Skeletal muscle cell (primary cell): Measurements from ENCODE around the gene CLSTN2.
A peak's percentile ranks its signal among the peaks of the same experiment; 100 is the strongest.

Experiments
- DNase-seq: peaks from one replicate; pipeline ENCODE4 v3.0.0-alpha.2; 2010; ENCODE audit warnings: low read depth
- H3K4me3 ChIP-seq: 2 replicates; pipeline ENCODE4 v1.5.1; 2011; ENCODE audit warnings: low read depth, mild to moderate bottlenecking, control low read depth, low read length, moderate library complexity

The CLSTN2 gene

DNA sequence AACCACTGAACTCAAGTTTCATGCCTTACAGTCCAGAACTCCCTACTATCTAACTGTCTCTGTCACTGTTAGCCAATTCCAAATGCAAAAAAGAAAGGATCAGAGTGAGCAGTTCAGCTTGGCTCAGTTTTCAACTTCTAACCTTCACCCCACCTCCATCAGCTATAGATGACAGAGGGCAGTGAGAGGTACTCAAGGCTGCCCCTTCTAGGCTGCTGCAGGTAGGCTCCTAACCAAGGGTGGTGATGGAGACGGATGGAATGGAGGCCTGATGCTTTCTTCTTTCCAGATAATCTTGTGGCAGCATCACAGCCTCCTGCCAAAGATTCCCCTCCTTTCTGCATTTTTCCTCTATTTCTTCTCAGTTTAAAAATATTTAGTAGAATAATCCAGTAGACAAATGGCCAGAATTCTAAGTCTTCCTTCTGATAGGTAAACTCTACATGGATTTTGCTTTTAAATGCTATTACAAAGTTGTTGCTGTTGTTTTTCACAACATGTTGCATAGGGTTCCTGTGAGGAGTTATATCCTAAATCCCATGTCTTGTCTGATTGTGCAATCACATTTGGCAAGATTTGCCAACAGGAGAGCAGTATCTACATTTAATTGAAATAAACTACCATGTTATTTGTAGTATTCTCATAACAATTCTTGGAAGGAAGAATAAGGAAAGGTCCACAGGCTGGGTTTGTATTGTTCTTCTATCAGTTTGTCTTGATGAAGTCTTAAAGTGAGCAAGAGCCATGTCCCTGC is 441.3 kb downstream of the CLSTN2 start:
- DNase-seq = no peak
- H3K4me3 ChIP-seq = no peak overlapping the region

DNA sequence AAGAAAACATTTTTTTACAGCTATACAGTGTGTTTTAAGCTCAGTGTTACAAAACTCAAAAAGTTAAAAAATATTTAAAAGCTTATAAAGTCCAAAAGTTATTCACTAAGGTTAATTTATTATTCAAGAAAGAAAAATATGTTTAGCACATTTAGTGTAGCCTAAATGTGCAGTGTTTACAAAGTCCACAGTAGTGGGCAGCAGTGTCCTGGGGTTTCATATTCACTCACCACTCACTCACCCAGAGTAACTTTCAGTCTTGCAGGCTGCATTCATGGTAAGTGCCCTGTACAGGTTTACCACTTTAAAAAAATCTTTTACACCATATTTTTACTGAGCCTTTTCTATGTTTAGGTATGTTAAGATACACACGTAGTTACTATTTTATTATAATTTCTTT is 442.7 kb downstream of the CLSTN2 start:
- H3K4me3 ChIP-seq = no peak overlapping the region
- no peak for DNase-seq

DNA sequence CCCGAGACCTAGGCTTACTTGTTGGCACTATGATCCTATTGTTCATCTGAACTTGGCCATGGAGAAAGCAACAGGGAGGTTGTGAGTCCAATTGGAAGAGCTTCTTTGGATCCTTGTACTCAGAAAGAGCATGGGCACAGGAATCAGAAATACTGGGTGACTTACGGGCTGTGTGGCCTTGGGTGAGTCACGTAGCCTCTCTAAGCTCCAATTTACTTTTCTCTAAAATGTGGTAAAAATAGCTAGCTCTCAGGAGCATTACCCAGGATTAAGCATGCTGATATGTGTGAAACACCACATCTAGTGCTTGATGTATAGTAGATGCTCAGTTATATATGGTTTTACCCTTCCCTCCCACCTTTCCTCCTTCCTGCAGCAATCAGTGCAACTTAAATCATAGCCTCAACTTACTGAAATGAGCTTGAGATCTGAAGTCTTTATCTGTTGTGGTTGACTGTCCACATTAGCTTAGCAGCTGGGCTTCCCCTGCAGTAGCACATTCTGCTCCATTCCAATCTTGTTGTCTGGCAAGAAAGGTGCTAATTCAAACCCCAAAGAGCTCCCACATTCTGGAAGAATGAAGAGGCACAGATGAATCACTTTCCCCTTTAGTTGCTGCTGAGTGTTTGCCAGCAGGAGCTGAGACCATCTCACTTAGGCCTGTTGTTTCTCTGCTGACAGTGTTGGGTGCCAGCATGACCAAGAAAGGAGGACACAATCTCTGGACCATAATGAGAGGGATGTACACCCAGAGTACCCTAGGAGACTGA is 443.8 kb downstream of the CLSTN2 start:
- DNase-seq = no peak
- no peak overlapping the region for H3K4me3 ChIP-seq

DNA sequence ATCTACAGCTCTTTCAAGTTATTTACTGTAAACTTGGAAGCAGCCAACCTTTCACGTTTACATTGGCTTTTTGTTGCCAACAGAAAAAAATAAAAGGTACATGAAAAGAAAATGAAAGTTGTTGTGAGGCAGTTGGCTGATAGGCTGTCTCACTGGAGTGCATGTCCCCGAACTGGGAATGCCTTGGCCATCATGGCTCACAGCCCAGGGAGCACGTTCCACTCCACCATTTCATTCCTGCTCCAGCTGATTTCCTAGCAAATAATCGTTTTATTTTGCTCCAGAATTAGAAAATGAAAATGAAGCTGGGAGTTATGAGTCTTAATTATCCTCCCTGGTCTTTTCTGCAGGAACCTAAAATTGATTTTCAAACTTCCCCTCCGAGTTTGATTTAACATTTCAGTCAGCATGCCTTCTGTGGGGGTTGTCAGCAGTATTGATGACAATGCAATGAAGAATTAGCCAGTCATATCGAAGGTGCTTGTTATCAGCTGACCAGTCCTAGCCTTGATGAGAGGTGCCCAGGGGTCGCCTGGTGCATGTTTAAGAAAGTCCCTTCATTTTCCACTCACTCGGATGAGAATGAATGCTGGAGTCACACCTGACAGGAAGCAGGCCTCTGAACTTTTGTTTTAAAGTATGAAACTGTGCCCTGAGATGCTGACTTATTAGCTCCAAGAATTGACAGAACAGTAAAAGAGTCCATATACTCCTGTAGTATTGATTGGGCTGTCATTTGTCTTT is 449.2 kb downstream of the CLSTN2 start:
- DNase-seq = no peak
- H3K4me3 ChIP-seq = no peak overlapping the region

DNA sequence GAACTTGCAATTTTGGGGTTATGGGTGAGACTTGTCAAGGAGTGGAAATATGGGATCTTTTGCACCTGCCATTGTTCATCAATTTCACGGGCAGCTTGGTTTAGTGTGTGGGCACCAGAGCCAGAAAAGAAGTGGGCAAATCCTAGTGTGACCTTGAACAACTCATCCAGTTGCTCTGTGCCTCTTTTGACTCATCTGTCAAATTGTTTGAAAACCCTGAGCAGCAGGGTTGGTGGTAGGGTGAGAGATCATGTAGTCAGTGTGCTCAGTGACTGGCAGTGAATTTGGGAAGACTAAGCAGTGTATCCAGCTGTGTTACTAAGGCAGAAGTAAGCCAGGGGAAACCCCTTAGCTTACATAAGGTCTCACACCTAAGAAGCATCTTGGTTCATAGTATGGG is 449.9 kb downstream of the CLSTN2 start:
- H3K4me3 ChIP-seq = no peak overlapping the region
- DNase-seq = peak; percentile 36

DNA sequence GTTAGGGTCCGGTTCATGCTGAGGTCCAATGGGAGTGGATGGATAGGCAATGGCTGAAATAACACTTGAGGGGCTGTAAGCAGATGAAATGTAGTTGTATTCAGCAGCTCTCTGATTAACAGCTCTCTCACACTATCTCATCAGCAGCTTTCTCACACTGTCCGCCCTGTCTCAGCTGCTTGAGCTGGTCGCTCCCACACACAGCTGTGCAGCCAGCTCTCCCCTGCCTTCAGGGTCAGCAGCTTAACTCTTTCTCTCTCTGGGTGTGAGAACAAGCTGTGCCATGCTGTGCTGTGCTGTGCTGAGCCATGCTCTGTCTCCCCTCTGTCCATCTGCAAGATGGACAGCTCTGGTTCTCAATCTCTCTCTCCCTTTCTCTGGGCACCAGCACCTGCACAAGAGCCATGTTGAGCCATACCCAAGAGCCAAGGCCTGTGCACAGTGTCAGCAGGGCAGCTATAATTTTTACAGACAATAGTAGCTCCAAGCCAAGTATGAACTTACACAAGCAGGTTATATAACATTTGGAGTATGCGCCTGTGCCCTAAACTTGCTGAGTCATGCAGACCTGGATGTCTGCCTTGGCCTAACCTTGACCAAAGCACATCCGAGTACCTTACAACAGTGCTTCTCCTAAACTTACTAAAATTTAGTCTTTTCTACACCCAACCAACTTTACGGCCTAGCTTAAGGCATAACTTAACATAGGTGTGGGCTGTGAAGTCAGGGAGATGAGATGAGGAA is 451.5 kb downstream of the CLSTN2 start:
- no peak overlapping the region for H3K4me3 ChIP-seq
- peak; percentile 34 for DNase-seq

DNA sequence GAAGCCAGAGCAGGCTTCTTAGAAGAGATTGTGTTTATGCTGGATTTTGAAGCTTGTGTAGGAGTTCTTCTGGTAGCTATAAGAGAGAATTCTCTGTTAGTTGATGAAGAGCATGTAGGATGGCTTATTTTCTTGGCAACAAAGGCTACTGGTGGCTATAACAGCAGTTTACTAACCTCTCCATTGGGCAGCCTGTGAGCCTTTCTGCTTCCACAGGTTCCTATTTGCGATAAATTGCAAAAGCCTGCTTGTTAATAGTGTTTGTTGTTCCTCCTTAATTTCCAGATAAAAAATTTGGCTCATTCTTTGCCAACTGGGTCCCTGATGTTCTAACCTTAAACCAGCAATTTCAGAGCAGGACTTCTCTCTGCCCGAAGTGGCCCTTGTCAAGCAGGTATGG is 452.3 kb downstream of the CLSTN2 start:
- H3K4me3 ChIP-seq = no peak overlapping the region
- DNase-seq = no peak

DNA sequence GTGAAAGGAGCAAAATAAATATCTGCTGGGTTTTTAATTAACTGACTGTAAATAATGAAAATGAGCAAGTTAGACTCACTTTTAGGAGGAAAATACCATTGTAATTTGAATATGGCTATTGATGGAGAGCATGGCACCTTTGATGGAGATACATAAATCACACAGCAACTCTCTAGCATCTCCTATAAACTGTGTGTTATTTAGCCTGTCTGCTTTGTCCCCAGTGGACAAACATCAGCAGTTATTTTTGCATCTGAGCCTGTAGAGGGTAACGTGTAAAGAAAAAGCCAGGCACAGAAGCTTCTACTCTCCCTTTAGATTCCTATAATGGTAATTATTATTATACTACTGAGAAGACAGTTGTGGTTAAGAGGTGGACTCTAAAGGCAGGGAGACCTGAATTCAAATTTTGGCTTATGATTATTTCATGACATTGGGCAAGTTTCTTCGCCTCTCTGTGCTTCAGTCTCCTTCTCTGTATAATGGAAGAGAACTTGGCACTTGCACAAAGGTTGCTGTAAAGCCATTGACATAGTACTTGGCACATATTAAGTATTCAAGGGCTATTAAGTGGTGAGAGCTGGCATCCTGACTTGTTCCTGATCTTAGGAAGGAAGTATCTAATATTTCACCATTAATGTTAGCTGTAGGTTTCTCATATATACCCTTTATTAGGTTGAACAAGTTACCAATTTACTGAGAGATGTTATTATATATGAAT is 453.4 kb downstream of the CLSTN2 start:
- H3K4me3 ChIP-seq = no peak overlapping the region
- DNase-seq = no peak

DNA sequence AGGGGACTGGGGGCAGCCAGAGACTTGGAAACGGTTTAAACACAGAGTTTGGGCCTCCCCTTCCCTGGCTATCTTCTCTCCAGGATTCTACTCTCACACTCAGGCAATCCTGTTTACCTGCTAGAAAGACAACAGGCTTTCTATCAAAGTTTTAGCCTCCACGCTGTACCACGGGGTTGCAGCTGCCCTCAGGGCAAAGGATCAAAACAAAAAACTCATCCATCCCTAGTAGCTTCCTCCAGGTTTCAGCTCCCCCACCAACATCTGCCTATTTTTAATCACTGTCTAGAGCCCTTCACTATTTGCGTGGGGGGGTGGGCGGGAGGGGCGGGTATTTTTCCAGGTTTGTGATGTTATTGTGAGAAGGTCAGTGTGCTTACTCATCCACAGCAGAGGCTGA is 456.1 kb downstream of the CLSTN2 start:
- DNase-seq = no peak
- H3K4me3 ChIP-seq = no peak overlapping the region

DNA sequence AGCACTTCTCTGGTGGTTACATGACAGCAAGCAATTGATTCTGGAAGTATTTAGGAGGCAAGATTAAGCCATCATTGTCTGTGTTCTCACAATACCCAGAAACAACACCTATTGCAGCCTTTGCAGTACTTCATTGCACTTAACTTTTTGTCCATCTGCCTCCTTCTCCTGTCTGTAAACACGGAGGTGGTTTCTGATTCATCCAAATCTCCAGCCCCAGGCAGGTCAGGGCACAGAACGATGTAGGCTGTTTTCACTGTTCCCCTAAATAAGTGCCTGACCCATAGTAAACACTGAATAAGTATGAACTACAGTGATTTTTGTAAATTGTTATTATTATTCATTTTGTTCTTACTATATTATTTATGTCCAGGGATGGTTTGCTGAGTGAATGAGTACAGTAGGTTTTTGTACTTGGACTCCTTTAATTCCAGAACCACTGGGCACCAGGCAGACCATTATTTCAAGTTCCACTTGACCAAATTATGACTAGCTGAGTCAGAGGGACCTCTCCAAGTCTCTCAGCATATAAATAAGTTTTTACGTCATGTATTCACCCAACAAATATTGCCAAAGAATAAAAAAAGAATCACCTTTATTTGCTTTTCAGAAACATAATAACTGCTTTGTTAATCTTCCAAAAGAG is 459.6 kb downstream of the CLSTN2 start:
- DNase-seq = no peak
- no peak overlapping the region for H3K4me3 ChIP-seq

DNA sequence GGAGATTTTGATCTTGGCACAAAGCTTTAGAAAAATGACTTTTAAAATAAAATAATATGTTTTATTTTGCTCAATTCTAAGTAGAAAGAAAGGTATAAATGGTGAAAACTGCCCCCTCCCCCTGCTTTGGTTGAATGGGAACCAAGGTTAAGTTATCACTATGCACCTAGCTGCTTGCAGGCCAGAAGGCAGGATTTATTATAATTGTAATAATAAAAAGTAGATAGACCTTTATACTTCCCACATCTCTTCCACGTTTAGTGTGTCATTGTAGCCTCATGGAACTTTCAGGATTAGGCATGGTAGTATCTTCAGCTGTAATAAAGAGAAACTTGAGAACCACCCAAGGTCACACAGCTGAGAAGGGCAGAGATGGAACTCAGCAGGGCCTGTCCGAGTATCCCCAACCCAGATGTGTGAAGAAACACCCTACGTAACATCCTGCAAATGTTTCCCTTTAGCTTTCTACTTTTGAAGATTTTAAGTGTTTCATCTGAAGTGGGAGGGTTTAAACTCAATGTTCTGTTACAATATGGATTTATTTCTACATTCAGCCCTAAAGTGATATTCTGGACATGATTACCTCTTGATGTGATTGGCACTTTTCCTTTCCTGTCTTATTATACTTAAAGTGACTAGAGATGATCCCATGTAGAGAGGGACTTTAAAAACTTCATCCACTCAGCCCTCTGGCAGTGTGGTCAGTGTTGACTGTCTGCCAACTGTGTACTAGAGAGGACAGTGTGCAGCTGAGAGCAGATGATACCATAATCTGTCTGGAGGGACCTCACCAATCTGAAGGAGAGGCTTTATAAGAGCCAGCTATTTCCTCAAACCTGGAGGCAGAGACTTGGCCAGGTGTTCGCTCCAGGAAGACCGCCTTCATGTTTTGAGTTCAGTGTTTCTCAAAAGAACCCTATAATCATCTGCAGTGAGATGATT is 460.4 kb downstream of the CLSTN2 start:
- no peak overlapping the region for H3K4me3 ChIP-seq
- DNase-seq = no peak

DNA sequence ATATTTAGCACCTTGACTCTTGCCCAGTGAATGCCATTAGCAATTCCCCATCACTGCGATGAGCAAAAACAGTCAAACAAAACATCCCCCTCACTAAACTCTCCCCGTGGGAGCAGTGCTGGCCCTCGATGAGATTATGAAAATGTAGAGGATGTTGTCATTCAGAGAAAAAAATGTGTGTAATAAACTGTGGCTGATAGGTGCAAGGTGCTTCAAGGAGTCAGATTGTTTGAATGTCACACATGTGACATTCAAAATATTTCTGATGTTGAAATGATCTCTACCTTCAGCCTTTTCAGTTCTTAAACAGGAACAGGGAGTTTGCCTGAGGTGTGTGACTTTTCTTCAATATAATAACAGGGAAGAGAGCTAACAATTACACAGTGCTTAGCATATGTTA is 461.1 kb downstream of the CLSTN2 start:
- no peak overlapping the region for H3K4me3 ChIP-seq
- DNase-seq = no peak

DNA sequence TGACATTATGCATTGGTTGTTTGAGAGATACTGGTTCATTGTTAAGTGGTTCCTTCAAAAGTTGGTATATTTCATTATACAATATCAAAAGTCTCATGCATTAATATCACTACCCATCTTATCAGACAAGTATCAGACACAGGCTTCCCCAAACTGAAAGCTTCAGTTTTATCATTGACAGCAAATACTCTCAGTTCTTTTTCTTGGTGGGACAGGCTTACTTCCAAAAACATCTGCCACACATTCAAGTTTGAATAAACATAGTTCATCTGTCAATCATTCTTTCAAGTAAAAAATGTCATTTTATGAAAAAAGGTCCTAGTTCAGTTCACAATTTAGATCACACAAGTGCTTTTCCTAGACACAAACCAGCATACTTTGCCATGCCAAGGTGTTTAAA is 462.9 kb downstream of the CLSTN2 start:
- no peak overlapping the region for H3K4me3 ChIP-seq

DNA sequence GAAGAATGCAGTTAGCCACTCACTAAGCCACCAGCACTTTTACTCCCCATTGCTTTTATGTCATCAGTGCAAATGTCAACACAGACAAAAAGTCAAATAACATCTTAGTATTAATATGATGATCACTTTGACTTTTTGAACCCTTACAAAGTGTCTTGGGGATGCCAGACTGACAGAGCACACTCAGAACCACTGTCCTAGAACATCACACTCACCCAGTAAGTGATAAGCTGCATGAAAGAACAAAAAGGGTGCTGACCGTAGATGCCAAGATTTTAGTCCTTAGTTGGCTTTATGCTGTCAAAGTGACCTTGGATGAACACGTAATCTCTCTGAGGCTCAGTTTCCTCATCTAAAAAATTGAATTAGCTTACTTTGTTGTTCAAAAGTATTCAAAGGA is 463.4 kb downstream of the CLSTN2 start:
- no peak for DNase-seq

More for the DNA sequence above, 462.9 kb downstream of the CLSTN2 start:
- DNase-seq = no peak

DNA sequence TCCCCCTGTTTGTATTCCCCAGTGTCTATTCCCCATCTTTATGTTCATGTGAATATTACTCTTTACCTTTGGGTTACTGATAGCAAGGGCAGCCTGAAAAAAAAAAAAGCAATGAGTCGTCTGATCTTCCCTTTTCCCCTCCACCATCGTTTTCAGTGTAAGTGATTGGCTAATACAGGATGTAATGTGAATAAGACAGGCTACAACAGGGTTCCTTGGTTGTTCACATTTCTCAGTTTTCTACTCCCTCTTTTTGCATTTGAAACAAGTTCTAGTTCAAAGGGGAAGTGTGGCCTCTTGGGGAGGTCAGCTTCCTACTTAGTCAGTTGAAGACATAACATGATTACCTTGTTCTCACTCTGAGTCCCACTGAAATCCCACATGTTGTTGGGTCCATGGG is 464.9 kb downstream of the CLSTN2 start:
- no peak for DNase-seq

More for the DNA sequence above, 463.4 kb downstream of the CLSTN2 start:
- H3K4me3 ChIP-seq = no peak overlapping the region

DNA sequence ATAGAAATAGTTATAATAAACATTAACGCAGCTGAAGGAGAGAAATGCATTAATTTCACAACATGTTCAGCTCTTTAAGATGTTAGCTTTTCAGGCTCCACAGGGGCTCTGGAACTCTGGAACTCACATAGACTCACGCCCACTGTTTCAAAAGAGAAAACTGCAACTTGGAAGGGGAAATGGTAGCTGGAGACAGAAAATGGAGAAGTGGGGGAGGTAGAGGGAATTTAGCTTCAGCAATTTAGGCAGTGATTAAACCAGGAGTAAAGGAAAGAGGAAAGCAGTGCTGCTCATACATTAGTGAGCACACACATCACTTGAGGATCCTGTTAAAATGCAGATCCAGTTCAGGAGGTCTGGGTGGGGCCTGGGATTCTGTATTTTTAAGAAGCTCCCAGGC is 468.1 kb downstream of the CLSTN2 start:
- no peak for DNase-seq
- no peak overlapping the region for H3K4me3 ChIP-seq

More for the DNA sequence above, 464.9 kb downstream of the CLSTN2 start:
- no peak overlapping the region for H3K4me3 ChIP-seq

DNA sequence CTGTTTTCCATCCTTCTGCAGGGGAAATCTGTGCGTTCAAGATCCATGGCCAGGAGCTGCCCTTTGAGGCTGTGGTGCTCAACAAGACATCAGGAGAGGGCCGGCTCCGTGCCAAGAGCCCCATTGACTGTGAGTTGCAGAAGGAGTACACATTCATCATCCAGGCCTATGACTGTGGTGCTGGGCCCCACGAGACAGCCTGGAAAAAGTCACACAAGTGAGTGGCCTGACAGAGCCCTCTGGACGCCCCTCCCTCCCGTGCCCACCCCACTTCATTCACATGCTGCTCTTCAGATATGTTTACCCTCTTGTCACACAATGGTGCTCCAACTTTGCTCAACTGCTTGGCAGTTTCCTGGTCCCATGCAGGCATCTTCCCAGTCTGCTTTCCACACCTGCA is 468.6 kb downstream of the CLSTN2 start:
- no peak for DNase-seq
- H3K4me3 ChIP-seq = no peak overlapping the region

DNA sequence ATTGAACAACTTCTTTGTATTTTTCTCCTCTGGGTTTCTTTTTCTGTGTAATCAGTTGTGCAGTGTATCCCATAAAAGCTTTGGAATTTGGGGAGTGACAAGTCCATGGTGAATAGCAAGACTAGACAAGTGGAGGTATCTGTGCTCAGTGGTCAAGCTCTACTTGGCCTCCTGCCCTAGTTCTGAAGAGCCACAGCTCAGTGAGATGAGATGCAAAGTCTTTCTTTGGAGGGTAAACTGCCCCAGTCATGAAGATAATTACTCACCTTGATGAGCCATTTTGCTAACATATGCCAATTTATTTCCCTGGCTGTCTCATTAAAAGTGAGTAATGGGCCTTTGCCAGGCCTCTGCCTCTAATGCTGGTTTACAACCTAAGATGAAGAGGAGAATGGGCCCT is 471.7 kb downstream of the CLSTN2 start:
- no peak for DNase-seq
- no peak overlapping the region for H3K4me3 ChIP-seq
